NCI-H146 treated with DMSO at 0.1 percent for 48 hours (cell line): Measurements from ENCODE around the gene NSUN2.
A peak's percentile ranks its signal among the peaks of the same experiment; 100 is the strongest.
"Not testable (repeated sequence)": the region's sequence is repeated elsewhere in the genome, so short reads cannot be mapped to it uniquely, and the experiment has no call there.

Experiments
- DNase-seq: peaks from one replicate; lab custom pipeline; 2025; ENCODE audit not compliant: unreplicated experiment; lab: John Stamatoyannopoulos, UW

Gene NSUN2

DNA sequence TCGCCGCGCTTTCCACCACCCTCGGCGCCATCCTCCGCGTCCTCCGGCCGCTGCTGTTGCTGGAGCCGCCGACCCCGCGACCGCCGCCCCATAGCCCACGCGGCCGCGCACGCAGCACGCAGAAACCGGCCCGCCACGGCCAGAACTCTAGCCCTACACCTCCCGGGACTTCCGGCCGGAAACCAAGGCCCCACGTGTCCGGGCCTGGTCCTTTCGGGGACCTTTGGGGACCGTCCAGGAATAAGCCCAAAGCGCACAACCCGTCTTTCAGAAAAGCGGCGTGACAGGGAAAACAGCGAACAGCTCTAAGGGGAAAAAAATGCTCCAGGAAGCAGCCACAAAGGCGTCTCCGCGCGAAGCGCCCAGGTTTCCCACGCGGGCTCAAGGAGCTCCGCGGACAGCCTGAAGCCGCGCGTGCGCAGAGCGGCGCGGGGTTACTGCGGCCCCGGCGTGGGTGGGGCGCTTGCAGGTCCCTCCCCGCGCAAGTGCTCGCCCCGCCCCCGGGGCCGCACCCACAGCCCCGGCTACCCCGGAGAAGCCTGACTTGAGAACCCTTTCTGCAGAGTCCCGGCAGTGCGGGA lies at the start of gene NSUN2, which contains the start of gene SRD5A1:
NSUN2 (minus strand) TSS at position 157 of the 581 bp plus-strand sequence; CDS start at position 92, 65 bp downstream.
SRD5A1 (plus strand) TSS at position 553 of the 581 bp plus-strand sequence. CDS start 137 bp downstream, outside the sequence.
- peak; percentile 80 for DNase-seq

DNA sequence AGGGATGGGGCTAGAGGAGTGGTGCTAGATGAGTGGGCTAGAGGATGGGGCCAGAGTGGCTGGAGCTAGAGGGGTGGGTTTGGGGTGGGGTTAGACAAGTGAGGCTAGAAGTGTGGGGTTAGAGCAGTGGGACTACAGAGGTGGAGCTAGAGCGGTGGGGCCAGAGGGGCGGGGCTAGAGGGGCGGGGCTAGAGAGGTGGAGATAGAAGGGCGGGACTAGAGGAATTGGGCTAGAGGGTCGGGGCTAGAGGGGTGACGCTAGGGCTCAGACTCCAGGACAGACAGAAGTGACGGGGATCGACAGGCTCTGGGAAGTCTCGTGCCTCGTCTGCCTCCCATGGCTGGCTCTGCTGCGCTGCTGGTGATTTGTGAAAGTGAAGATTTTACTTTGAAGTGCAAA lies 49.4 kb upstream of the NSUN2 start:
- no peak for DNase-seq

DNA sequence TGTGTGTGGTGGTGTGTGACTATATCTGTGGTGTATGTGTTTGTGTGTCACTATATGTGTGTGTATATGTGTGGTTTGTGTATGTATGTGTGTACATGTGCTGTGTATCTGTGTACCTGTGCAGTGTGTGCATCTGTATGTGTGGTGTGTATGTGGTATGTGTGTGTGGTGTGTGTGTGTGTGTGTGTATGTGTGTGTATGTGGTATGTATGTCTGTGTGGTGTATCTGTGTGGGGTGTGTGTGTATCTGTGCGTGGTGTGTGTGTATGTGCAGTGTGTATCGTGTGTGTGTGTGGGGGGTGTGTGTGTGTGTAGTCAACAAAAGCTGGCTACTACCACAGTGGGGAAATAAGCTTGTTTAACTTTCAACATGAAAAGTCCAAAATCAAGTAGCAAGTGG lies 48.8 kb upstream of the NSUN2 start:
- DNase-seq: no peak

DNA sequence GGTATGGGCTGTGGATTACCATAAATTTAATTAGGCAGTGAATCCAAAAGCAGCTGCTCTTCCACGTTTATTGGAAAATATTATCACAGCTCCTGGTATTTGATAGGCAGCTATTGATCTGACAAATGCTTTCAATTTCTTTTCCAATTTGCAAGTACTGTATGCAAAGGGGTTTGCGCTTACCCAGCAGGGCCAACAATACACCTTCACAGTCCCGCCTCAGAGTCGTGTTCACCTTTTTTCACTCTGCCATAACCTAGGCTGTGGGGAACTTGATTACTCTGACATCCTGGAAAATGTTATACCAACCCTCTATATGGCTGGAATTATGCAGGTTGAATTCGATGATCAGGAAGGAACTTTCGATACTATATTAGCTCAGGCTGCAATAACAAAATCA lies 48.1 kb upstream of the NSUN2 start:
- no peak for DNase-seq

DNA sequence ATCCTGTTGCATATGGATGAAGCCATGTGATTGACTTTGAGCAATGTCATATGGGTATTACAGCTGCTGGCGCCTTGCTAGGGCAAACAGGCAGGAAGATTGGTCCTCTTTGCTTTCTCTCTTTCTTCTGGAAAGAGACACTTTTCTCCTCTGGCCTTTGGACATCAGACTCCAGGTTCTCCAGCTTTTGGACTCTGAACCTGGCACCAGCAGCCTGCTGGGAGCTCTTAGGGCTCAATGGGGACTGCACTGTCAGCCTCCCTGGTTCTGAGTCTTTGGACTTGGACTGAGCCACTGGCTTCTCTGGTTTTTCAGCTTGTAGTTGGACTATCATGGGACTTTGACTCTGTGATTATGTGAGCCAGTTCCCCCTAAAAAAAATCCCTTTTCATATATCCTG lies 45.5 kb upstream of the NSUN2 start:
- no peak for DNase-seq

DNA sequence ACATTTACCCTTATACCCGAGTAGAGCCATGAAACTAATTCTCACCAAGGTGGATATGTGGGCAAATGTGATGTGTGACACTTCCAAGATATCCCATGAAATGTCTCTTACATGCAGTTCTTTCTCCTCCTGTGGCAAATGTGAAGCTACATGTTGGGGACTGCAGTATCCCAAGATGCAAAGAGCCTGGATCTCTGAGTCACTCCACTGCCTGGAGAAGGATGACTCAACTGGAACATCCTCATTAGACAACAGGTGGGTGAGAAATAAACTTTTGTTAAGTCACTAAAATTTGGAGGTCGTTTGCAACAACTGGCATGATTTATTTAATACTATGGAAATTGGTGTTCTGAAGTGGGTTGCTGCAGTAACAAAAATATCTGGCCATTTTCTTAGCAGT lies 43.9 kb upstream of the NSUN2 start:
- no peak for DNase-seq

- no peak for DNase-seq
Observed at GRCh38 chr5:6675784-6676491, 43.1 kb upstream of the NSUN2 start.

DNA sequence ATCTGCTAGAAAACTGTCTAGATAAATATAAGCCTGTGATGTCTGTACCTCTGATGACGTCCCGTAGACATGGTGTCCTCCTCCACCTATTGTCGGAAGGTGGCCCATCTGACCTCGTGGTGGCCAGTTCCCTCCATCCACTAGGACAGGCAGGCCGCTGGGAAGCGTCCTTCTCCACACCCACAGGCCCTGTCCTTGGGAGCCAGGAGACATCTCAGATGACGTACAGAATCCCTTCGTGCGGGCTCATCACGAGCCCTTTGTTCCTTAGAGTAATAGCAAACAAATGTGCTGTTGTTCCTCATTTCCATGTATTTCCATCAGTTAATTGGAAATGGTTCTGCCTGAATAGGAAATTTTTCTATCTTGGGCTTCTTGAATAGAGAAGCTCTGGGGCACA lies 42.0 kb upstream of the NSUN2 start:
- no peak for DNase-seq

- peak; percentile 70 for DNase-seq
Observed at GRCh38 chr5:6674421-6674820, 41.6 kb upstream of the NSUN2 start.

GRCh38 chr5:6673963-6674362 lies 41.1 kb upstream of the NSUN2 start:
- no peak for DNase-seq

DNA sequence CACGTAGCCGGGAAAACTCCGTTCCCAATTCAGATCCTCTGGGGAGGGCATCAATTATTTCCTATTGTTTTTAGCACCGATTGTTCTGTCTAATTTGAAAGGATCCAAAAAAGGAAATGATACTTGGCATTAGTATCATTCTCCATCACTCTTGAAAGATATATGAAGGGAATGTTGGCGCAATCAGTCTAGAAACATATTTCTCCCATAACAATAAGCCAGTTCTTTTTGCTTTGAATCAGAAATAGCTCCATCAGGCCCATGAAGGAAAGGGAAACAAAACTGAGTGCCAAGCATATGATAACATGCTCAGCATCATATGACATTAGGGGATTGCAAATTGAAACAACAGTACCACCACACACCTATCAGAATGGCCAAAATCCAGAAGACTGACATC lies 40.2 kb upstream of the NSUN2 start:
- no peak for DNase-seq

- DNase-seq: not testable (repeated sequence)
Observed at GRCh38 chr5:6668717-6669116, 35.9 kb upstream of the NSUN2 start.

GRCh38 chr5:6667648-6668047 lies 34.8 kb upstream of the NSUN2 start:
- DNase-seq: no peak

DNA sequence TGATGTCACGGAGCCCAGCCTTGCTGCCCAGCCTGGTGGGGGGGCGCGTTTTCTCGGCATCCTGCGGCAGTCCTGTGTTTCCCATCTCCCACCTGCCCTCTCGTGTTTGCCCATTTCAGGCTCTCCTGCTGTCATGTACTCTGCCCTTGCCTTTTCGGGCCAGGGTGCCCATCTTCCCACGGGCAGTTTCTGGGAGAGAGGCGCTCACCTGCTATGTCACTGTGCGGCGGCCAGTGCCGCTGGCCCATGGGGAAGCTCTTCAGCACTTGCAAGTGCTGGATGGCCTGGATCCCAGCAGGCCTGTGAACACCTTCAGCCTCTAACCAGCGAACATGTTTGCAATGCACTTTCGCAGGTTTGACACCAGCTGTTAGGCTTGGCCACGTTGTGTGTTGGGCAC lies 33.9 kb upstream of the NSUN2 start:
- DNase-seq: no peak

DNA sequence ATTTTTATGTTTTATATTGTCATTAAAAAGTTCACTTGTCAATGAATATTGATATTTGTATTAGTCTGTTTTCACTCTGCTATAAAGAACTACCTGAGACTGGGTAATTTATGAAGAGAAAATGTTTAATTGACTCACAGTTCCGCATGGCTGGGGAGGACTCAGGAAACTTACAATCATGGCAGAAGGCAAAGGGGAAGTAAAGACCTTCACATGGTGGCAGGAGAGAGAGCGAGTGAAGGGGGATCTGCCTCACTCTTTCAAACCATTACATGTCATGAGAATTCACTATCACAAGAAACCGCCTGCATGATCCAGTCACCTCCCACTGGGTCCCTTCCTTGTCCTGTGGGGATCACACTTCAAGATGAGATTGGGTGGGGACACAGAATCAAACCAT lies 27.8 kb upstream of the NSUN2 start:
- no peak for DNase-seq

DNA sequence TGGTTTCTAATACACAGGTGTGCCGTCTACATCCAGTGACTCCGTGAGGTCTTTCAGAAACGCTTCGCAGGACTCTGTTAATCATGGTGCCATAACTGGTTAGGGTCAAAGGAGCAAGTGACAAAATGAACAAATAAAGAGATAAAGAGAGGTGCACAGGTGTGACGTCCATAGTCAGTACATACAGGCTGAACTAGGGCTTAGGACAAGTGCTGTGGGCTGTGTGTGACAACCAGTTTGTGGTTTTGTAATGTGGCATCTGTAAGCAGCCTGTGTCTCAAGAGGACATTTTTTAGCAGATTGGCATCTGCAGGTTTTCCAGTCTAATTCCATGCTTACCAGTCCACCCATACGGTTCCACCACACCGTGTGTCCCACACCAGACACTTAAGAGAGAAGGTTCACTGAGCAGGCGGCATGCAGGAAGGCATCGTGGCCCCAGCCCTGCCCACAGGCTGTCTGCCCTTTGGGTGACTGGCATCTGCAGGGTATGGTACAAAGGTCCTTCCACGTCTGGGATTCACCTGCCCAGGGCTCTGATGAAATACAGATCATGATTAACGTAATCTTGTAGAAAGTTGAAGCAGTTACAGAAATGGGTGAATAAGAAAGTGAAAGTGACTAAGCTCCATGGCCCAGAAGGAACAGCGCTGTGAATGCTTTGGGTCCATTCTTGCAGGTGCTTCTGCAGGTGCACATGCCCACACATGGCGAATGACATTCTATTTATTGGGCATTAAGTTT lies 27.3 kb upstream of the NSUN2 start:
- DNase-seq: no peak

GRCh38 chr5:6656680-6657079 lies 23.8 kb upstream of the NSUN2 start:
- no peak for DNase-seq

DNA sequence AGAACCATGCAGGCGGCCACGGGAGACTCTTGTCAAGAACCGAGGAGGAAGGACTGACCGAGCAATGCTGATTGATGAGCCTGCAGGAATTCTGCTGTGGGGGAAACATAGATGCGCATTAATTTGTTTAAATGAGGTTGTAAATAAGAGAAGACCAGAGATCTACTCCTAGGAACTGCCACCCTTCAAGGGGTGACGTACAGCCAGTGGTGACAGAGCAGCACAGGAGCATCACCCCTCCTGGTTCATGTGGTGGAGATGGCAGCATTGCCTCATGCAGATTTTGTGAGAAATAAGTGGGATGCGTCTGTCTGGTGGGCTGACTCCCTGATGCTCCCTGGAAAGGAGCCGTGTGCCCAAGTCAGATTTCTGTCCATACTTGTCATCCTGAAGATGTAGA lies 22.6 kb upstream of the NSUN2 start:
- no peak for DNase-seq

DNA sequence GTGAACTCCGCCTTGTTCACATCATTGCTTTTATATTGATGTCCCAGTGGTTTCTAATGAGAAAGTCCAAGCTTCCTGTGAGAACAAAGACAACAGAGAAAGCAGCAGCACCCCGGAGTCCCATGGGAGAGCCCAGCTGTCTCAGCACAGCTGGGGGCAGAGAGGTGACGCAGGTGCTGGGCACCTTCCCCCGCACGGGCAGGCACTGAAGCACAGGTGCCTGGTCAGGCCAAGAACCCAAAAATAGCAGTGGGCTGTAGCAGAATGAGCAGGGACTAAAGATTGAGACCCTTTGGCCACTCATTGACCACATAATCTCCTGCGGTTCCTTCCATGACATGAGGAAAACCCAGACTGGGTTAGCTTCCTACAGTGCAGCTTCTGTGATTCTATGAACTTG lies 19.2 kb upstream of the NSUN2 start:
- DNase-seq: peak; percentile 73

DNA sequence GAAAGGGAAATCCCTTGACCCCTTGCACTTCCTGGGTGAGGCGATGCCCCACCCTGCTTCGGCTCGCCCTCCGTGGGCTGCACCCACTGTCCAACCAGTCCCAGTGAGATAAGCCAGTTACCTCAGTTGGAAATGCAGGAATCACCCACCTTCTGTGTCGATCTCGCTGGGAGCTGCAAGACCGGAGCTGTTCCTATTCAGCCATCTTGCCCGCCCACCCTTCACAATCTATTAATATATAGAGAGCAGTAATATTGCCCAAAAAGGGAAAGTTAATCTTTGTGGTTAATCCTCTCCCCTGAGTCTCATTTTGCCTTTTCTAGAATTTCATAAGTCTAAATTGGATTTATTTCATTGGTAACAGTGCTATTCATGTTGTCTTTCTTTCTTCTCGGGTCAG lies 16.8 kb upstream of the NSUN2 start:
- no peak for DNase-seq

DNA sequence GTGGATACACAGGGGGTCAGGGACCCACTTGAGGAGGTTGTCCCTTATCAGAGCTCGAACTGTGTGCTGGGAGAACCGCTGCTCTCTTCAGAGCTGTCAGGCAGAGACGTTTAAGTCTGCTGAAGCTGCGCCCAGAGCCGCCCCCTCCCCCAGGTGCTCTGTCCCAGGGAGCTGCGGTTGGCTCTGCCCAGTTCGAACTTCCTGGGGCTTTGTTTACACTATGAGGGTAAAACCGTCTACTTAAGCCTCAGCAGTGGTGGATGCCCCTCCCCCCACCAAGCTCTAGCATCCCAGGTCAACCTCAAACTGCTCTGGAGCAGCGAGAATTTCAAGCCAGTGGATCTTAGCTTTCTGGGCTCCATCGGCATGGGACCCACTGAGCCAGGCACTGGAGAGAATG lies 16.3 kb upstream of the NSUN2 start:
- no peak for DNase-seq
